OCI-LY7 (cell line): ENCODE measurements around the gene AKT1.

Experiments used
- EZH2phosphoT487 ChIP-seq: fragments of 200-600 bp; sonication (generic); IDR thresholded peaks from 2 replicates; pipeline ENCODE4 v1.6.1; 2018; ENCODE audit warnings: low read depth, borderline replicate concordance, mild to moderate bottlenecking, mixed run types, antibody characterized with exemption, low read length, moderate library complexity, mixed read lengths
- TF ChIP-seq, protein P1 (sequence below): fragments of 200-600 bp; sonication (generic); conservative IDR thresholded peaks from 2 replicates; pipeline ENCODE4 v1.5.1; 2014; ENCODE audit warnings: mild to moderate bottlenecking, antibody characterized with exemption, low read length, moderate library complexity, mixed read lengths

DNA sequence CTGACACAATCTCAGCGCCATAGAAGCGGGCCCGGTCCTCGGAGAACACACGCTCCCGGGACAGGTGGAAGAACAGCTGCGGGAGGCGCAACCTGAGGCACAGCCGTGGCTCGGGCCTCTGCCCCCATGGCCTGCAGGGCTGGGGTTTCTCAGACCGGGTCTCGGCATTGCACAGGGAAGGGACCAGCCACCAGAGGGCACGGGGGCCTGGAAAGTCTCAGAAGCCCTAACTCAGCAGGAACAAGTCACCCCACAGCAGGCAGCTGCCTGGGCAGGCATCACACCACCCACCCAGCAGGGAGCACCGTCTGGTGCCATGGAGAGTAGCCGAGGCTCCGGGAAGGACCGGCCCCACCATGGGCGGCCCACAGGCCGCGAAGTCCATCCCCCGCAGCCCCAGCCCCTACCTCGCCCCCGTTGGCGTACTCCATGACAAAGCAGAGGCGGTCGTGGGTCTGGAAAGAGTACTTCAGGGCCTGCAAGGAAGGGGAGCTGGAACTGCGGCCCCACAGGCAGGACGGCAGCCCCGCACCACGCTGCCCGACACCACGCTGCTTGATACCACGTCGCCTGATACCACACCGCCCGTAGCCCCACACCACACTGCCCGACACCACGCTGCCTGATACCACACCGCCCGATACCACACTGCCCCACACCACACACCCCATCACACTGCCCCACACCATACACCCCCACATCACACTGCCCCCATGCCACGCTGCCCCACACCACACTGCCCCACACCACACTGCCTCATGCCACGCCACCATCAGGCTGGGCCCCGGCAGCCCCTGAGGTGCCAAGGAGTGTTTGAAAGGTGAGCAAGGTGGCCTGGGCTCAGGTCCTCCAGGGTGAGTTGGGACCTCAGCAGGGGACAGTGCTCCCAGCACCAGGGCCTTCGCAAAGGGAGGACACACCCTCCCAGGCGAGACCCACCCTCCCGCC lies 21.8 kb downstream of the AKT1 start:
- TF ChIP-seq, protein P1, sequence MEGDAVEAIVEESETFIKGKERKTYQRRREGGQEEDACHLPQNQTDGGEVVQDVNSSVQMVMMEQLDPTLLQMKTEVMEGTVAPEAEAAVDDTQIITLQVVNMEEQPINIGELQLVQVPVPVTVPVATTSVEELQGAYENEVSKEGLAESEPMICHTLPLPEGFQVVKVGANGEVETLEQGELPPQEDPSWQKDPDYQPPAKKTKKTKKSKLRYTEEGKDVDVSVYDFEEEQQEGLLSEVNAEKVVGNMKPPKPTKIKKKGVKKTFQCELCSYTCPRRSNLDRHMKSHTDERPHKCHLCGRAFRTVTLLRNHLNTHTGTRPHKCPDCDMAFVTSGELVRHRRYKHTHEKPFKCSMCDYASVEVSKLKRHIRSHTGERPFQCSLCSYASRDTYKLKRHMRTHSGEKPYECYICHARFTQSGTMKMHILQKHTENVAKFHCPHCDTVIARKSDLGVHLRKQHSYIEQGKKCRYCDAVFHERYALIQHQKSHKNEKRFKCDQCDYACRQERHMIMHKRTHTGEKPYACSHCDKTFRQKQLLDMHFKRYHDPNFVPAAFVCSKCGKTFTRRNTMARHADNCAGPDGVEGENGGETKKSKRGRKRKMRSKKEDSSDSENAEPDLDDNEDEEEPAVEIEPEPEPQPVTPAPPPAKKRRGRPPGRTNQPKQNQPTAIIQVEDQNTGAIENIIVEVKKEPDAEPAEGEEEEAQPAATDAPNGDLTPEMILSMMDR = no peak
- no peak for TF ChIP-seq EZH2phosphoT487
